Stimulated activated naive CD8-positive, alpha-beta T cell treated with anti-CD3 and anti-CD28 coated beads, Interleukin-15, amount 100 ng/mL, for 72 hours (primary cell): Measurements from ENCODE around the gene CAPN12.

Experiments used
- ATAC-seq: fragments of 150-1000 bp; cut with Tn5 transposase; 2 replicates; pipeline ENCODE4 v1.10.0; 2021; ENCODE audit warnings: mild to moderate bottlenecking, moderate library complexity
- DNase-seq, 2 donors: peaks; one replicate each; pipeline ENCODE4 v3.0.0; 2021 to 2022
- H3K27ac Mint-ChIP-seq, 2 donors: one replicate each; pipeline ENCODE4 v1.8.0; 2022; ENCODE audit warnings: mild to moderate bottlenecking in 2 of 2, mixed read lengths in 2 of 2, moderate library complexity in 2 of 2
- H3K27me3 Mint-ChIP-seq: one replicate; pipeline ENCODE4 v1.8.0; 2022; ENCODE audit warnings: mixed read lengths
- H3K4me1 Mint-ChIP-seq: one replicate; pipeline ENCODE4 v1.8.0; 2022; ENCODE audit warnings: mild to moderate bottlenecking, mixed read lengths
- H3K4me3 Mint-ChIP-seq, 2 donors: one replicate each; pipeline ENCODE4 v1.8.0; 2022; ENCODE audit warnings: mild to moderate bottlenecking in 2 of 2, mixed read lengths in 2 of 2, moderate library complexity in 1 of 2
- H3K9me3 Mint-ChIP-seq, 2 donors: one replicate each; pipeline ENCODE4 v1.8.0; 2022; ENCODE audit warnings: mixed read lengths in 2 of 2

The CAPN12 gene

DNA sequence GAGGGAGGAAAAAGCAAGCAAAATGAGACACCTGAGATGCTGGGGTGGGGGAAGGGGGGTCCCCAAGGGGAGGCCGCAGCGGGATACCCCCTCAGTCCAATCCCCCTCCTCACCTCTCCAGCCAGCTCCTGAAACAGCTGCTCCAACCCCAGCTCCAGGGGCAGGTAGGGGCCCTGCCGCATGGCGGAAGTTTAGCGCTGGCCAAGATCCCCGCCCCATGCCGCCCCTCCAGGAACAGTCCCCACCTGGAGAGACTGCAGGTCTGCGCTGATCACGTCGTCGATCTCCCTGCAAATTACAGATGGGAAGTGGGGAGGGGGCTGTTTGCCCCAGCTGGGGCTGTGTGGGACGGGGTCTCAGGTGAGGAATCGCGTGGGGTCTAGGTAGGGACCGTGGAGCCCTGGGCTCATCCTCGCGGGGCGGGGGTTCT is 9.0 kb downstream of the CAPN12 start:
- peaks cover 51% of the 10 kb centered on the region for H3K4me1 Mint-ChIP-seq
- peaks cover 14% of the 10 kb centered on the region for H3K27me3 Mint-ChIP-seq
- no peaks in the 10 kb centered on the region for H3K9me3 Mint-ChIP-seq
- DNase-seq (peak in 1 of 2 donors; percentile 34), ATAC-seq (peak; percentile 3)
- peak overlapping the region in 1 of 2 donors; percentile 85 for H3K27ac Mint-ChIP-seq
- H3K4me3 Mint-ChIP-seq = peak overlapping the region; percentile 77 to 78

DNA sequence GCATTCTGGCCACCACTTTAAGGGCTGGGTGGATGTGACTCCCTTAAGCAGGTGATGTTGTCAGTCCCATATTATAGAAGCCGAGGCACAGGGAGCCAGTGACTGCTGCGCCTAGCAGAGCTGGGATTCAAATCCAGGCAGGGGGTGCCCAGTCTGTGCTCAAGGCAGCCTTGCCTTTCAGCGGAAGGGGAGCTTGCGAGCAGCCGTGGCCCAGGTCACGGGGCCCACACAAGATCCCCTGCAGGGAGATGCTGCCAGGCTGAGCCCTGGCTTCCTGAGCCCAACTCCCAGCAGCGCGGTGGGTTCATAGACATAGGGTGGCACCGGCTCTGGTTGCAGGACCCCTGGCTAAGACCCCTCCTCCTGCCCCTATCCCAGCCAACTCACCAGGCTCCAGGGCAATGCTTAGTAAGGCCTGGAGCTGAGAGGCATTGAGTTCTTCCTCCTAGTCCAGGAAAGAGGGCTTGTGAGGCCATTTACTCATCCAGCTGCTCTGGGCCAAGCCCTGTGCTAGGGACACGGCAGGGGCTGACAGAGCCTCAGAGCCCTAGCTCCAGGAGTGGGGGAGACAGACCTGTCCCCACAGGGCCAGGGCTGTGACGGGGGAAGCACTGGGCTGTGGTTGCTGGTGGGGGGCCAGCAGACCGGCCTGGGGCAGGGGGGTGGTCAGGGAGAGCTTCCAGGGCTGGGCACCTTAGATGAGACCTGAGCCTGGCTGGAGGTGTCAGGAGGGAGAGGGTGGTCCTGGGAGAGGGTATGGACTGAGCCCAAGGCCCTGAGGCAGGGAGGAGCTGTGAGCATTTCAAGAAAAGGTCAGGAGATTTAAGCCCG is 9.6 kb downstream of the CAPN12 start:
- DNase-seq (peak in 1 of 2 donors; percentile 40), ATAC-seq (peak; percentile 29)
- peaks cover 14% of the 10 kb centered on the region for H3K27me3 Mint-ChIP-seq
- peaks cover 50% of the 10 kb centered on the region for H3K4me1 Mint-ChIP-seq
- no peaks in the 10 kb centered on the region for H3K9me3 Mint-ChIP-seq
- H3K4me3 Mint-ChIP-seq = peak overlapping the region; percentile 77 to 78
- peak overlapping the region in 1 of 2 donors; percentile 85 for H3K27ac Mint-ChIP-seq

DNA sequence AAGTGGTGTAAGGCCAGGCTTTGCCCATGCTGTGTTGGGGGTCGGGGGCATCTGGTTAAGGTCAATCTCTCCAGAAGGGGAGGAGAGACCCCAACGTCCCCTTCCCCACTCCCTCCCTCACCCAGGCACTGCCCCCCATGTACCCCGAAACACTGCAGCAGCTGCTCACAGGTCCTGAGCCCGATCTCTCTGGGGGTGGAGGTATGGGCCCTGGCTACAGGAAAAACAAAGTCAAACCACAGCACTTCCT is 10.2 kb downstream of the CAPN12 start:
- H3K4me1 Mint-ChIP-seq = peaks cover 49% of the 10 kb centered on the region
- ATAC-seq (peak; percentile 48), DNase-seq (no peak)
- H3K9me3 Mint-ChIP-seq = no peaks in the 10 kb centered on the region
- H3K27ac Mint-ChIP-seq = peak overlapping the region in 1 of 2 donors; percentile 37
- H3K27me3 Mint-ChIP-seq = peaks cover 14% of the 10 kb centered on the region
- peak overlapping the region in 1 of 2 donors; percentile 78 for H3K4me3 Mint-ChIP-seq

DNA sequence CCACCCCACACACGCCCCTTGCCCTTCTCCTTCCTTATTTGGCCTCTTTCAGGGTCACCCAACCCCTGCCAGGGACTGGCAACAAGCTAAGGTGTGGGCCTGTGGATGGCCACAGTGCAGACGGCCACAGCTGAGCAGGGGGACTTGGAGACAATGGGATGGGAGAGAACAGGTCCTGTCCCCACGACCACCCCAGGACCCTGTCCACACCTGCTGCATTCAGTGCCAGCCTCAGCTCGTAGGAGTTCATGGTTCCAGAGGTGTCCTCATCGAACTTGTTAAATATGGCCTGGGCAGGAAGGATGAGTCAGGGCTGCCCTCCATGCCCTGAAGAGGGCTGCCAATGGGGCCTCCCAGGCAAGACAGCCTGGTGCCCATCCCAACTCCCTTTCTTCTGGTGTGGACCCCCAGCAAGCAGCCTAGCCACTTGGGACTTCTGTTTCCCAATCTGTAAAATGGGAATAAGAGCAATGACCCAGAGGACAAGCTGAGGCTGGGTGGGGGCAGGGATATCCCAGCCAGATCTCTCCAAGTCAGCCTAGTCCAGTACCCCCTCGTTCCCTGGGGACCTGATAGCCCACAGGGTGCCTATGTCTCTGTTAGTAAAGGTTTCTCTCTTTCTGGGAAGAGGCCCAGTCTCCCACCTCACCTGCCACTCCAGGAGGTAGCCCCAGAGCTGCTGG is 10.6 kb downstream of the CAPN12 start:
- Mint-ChIP-seq H3K4me1 (peaks cover 50% of the 10 kb centered on the region), H3K27ac (peak overlapping the region in 1 of 2 donors; percentile 65), H3K4me3 (peak overlapping the region in 1 of 2 donors; percentile 78)

GRCh38 chr19:38733241-38733492 is 11.1 kb downstream of the CAPN12 start:
- Mint-ChIP-seq H3K27ac (peak overlapping the region in 1 of 2 donors; percentile 65), H3K4me3 (no peak overlapping the region), H3K4me1 (peaks cover 55% of the 10 kb centered on the region), H3K27me3 (peaks cover 14% of the 10 kb centered on the region), H3K9me3 (no peaks in the 10 kb centered on the region)
- ATAC-seq = no peak
- no peak for DNase-seq

More for the DNA sequence above, 10.6 kb downstream of the CAPN12 start:
- DNase-seq (no peak), ATAC-seq (no peak)
- Mint-ChIP-seq H3K9me3 (no peaks in the 10 kb centered on the region), H3K27me3 (peaks cover 14% of the 10 kb centered on the region)

DNA sequence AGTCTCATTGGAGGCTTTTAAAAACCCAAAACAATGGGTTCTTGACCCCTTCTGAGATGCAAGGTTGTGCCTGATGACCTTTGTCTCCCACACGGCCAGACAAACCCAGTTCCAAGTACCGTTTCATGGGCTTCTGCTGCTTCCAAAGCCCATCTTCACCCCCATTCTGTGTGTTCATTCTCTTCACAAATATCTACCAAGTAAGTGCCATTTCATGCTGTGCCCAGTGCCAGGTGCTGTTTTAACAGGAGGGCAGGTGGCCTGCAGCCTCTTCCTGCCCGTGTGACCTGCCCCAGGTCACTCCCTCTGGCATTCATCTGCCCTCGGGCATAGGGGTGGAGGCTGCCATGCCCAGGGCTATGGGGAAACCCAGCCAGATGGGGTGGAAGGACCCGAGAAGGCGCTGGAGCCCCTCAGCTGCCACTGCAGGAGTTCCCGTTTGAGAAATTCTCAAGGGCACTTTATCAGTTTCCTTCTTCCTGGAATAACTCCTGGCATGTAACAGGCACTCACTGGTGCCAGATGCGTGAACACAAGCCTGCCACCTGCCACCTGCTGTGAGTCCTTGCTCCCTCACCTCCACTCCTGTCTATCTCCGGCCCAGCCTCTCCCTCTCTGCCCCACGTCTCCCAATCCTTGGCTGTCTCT is 12.5 kb downstream of the CAPN12 start:
- Mint-ChIP-seq H3K4me3 (no peak overlapping the region), H3K9me3 (no peaks in the 10 kb centered on the region), H3K27ac (no peak overlapping the region), H3K4me1 (peaks cover 56% of the 10 kb centered on the region), H3K27me3 (peaks cover 6% of the 10 kb centered on the region)
- ATAC-seq (no peak), DNase-seq (no peak)

GRCh38 chr19:38730731-38731589 is 13.3 kb downstream of the CAPN12 start:
- H3K27me3 Mint-ChIP-seq = no peaks in the 10 kb centered on the region
- H3K4me3 Mint-ChIP-seq = no peak overlapping the region
- DNase-seq (no peak), ATAC-seq (no peak)
- peak overlapping the region in 1 of 2 donors; percentile 85 for H3K27ac Mint-ChIP-seq
- peaks cover 59% of the 10 kb centered on the region for H3K4me1 Mint-ChIP-seq
- H3K9me3 Mint-ChIP-seq = no peaks in the 10 kb centered on the region

- Mint-ChIP-seq H3K27me3 (no peaks in the 10 kb centered on the region), H3K4me1 (peaks cover 60% of the 10 kb centered on the region), H3K4me3 (no peak overlapping the region), H3K9me3 (no peaks in the 10 kb centered on the region), H3K27ac (peak overlapping the region in 1 of 2 donors; percentile 85)
- DNase-seq (no peak), ATAC-seq (no peak)
These were observed 13.9 kb downstream of the CAPN12 start for GRCh38 chr19:38730470-38730730.

DNA sequence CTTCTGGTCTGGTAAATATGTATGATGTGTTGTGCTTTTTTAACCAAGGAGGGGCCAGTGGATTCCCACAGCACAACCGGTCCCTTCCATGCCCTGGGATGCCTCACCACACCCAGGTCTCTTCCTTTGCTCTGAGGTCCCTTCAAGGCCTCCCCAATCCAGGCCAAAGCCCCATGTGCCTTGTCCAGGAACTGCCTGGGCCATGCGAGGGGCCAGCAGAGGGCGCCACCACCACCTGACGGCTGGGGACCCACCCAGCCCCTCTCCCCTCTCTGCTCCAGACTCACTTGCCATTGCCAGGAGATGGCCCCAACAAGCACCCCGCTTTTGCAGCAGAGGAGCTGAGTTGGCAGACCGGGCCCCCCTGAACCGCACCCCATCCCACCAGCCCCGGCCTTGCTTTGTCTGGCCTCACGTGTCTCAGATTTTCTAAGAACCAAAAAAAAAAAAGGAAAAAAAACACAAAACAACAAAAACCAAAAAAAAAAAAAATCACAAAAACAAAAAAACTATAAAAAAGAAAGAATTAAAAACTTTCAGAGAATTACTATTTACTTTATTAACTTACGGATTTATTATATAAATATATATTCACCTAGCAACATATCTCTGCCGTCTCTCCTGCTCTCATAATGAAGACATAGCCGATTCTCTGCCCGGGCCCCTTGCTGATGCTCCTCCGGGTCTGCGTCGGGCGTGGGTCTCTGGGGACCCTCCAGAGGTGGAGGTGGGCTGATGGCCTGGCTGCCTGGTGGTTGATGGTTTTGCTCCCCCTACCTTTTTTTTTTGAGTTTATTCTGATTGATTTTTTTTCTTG is 14.4 kb downstream of the CAPN12 start:
- peak overlapping the region; percentile 54 to 85 for H3K27ac Mint-ChIP-seq
- H3K4me3 Mint-ChIP-seq = no peak overlapping the region
- peak; percentile 78 for ATAC-seq
- DNase-seq = peak; percentile 79 to 82
- H3K27me3 Mint-ChIP-seq = no peaks in the 10 kb centered on the region
- H3K4me1 Mint-ChIP-seq = peaks cover 55% of the 10 kb centered on the region
- no peaks in the 10 kb centered on the region for H3K9me3 Mint-ChIP-seq

DNA sequence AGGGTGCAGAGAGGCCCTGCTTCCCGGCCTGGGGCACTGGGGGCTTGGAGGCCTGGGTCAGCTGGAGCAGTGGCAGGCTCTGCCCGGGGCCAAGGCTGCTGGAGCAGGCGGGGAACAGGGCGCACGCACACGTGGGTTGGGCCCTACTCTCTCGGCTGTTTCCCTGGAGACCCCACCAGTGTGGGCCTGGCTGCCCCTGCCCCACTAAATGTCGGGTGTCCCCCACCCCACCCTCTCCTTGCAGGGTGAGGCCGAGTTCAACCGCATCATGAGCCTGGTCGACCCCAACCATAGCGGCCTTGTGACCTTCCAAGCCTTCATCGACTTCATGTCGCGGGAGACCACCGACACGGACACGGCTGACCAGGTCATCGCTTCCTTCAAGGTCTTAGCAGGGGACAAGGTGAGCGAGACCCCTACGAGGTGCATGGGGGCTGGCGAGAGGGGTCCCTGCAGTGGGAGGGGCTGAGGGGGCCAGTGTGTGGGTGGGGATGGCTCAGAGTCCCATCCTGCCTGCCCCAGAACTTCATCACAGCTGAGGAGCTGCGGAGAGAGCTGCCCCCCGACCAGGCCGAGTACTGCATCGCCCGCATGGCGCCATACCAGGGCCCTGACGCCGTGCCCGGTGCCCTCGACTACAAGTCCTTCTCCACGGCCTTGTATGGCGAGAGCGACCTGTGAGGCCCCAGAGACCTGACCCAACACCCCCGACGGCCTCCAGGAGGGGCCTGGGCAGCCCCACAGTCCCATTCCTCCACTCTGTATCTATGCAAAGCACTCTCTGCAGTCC is 15.3 kb downstream of the CAPN12 start:
- no peak overlapping the region for H3K4me3 Mint-ChIP-seq
- DNase-seq (no peak), ATAC-seq (no peak)
- H3K4me1 Mint-ChIP-seq = peaks cover 46% of the 10 kb centered on the region
- no peak overlapping the region for H3K27ac Mint-ChIP-seq
- no peaks in the 10 kb centered on the region for H3K27me3 Mint-ChIP-seq
- no peaks in the 10 kb centered on the region for H3K9me3 Mint-ChIP-seq

DNA sequence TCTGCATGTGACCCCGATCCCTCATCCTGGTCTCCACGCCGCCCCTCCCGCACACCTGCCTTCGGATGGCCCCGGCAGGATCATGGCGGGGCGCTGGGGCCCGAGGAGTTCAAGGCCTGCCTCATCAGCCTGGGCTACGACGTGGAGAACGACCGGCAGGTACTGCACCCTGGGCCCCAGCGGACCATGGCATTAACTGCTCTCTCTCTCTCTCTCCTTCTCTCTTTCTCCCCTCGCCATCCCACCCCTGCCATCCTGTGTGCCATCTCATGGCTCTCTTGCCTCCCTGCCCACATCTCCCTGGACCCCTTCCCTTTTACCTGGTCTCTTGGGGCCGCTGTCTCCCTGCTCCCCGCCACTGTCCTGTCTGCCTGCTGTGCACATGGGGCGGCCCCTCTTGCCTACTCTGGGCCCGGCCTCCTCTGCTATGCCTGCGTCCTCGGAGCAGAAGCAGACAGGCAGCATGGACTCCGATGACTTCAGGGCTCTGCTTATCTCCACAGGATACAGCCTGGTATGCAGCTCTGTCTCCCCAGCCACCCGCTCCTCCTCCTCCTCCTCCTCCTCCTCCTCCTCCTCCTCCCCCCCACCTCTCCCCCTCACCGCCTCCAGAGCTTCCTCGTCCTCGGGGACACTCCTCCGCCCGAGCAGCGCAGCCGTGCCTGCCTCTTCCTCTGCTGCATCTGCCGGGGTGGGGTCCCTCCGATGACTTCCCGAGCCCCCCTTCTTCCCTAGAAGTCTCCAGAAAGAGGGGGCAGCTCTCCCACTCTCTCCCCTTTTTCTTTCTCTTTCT is 16.2 kb downstream of the CAPN12 start:
- Mint-ChIP-seq H3K4me3 (no peak overlapping the region), H3K27me3 (no peaks in the 10 kb centered on the region), H3K27ac (peak overlapping the region; percentile 46 to 61), H3K9me3 (no peaks in the 10 kb centered on the region), H3K4me1 (peaks cover 38% of the 10 kb centered on the region)
- no peak for DNase-seq
- ATAC-seq = no peak

DNA sequence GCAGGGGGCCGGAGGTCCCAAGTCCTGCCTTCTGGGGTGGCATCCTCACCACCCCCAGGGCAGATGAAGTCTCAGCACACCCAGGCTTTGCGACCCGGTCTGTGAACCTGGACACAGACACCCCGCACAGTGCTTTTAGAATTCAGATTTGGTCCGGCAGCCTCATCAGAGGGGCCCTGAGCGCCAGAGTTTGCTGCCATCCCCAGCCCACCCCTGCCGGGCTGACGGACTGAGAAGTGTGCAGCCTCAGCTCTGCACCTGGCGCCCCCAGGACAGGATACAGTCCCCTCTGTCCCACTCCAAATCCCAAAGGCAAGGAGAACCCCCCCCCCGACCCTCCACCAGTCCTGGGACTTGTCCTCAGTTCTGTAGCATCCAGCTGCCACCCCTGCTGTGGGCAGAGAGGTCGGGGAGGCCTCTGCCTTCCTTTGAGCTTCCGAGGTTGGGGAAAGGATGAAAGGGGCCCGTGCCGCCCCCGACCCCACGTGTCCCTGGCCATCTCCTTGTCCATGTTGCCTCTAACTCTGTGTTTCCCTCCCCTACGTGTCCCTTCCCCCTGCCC is 16.9 kb downstream of the CAPN12 start:
- ATAC-seq (no peak), DNase-seq (no peak)
- no peaks in the 10 kb centered on the region for H3K27me3 Mint-ChIP-seq
- H3K27ac Mint-ChIP-seq = peak overlapping the region in 1 of 2 donors; percentile 46
- H3K4me3 Mint-ChIP-seq = no peak overlapping the region
- no peaks in the 10 kb centered on the region for H3K9me3 Mint-ChIP-seq
- peaks cover 38% of the 10 kb centered on the region for H3K4me1 Mint-ChIP-seq

GRCh38 chr19:38726761-38727301 is 17.4 kb downstream of the CAPN12 start:
- H3K4me3 Mint-ChIP-seq = no peak overlapping the region
- ATAC-seq (peak; percentile 37), DNase-seq (no peak)
- peaks cover 38% of the 10 kb centered on the region for H3K4me1 Mint-ChIP-seq
- no peak overlapping the region for H3K27ac Mint-ChIP-seq
- no peaks in the 10 kb centered on the region for H3K9me3 Mint-ChIP-seq
- H3K27me3 Mint-ChIP-seq = no peaks in the 10 kb centered on the region
